Heart left ventricle (tissue), 13 donors: ENCODE data around the gene ATP8A1.

Experiments used
- CTCF ChIP-seq, 12 donors: fragments of 200-600 bp; sonication (generic) in 4 of 12; IDR thresholded peaks; one replicate each; pipeline versions ENCODE4 v1.5.0 to v1.8.0; 2018 to 2022; ENCODE audit warnings: antibody characterized with exemption in 12 of 12, mild to moderate bottlenecking in 5 of 12
- POLR2A ChIP-seq, 2 donors: fragments of 450-650 bp; IDR thresholded peaks; one replicate each; pipeline ENCODE4 v1.6.1; 2017; ENCODE audit warnings: antibody characterized with exemption in 2 of 2, mild to moderate bottlenecking in 2 of 2, moderate library complexity in 2 of 2
- donor health status: ischemic (EF 13 %, LVEDD 7.1; RV severe dilation, severe dysfunction).
- donor health status: DM: no; HTN: yes; CAD: no.
- donor health status: DM: no; HTN: no; CAD: no.
- donor health status: ischemic (EF 25% LVEDD 6.9; RV normal size, moderate dysfunction).
- donor health status: ischemic (EF 25% LVEDD 5.7; RV mildly dilated, moderate dysfunction).
- donor health status: ischemic (EF 35%, LVEDD 5.7; RV mildly dilated, moderate dysfunction).
- donor health status: nonischemic (EF 11% LVEDD 7.7; RV severe dilation, severe dysfunction).
- donor health status: DM: yes; HTN: yes; CAD: no.
- donor health status: PGD.
- donor health status: ischemic (EF 29% LVEDD 5.4; RV normal size, mild dysfunction).
- donor health status: nonischemic (EF 23%, LVEDD 6.1; RV moderate dilation, normal function).

GRCh38 chr4:42543126-42543525, 113.8 kb downstream of the ATP8A1 start:
- TF ChIP-seq CTCF (IDR thresholded peaks at IDR 0.05) = no peak
- TF ChIP-seq POLR2A (IDR thresholded peaks at IDR 0.05) = no peak
